Endothelial cell of umbilical vein (primary cell): ENCODE results near the gene FER. TPM values are rescaled to one million over a fixed set of nuclear protein-coding genes. Genes with fewer than 3 reads are reported as not detected.

Experiments used
- BruUV-seq: library from RNA; stranded (reverse); fragments of 400-500 nt; replicated peaks from 2 replicates; lab custom pipeline; 2021; lab: Mats Ljungman, UMichigan
- CTCF ChIA-PET: fragments of 300-600, 350-600 bp; sonication (Branson Sonifier 250); formaldehyde crosslinking; loops from one replicate; lab custom pipeline; 2021; ENCODE audit warnings: antibody characterized with exemption, inconsistent platforms; lab: Charles Lee
- POLR2A ChIA-PET: fragments of 300-600, 350-600 bp; sonication (Branson Sonifier 250); formaldehyde crosslinking; loops from one replicate; lab custom pipeline; 2021; ENCODE audit warnings: antibody characterized with exemption, inconsistent platforms; lab: Charles Lee
- DNase-seq: peaks from one replicate; pipeline ENCODE4 v3.0.0-alpha.2; 2011; ENCODE audit warnings: low read depth, low spot score
- FAIRE-seq: peaks from 2 replicates; lab custom pipeline; 2011; peaks lifted over from hg19 to GRCh38; lab: Jason Lieb, UNC
- H2AFZ ChIP-seq: 2 replicates; pipeline ENCODE4 v1.6.0; 2012; ENCODE audit warnings: low read depth, low read length, control low read depth, inconsistent platforms
- H3K27ac ChIP-seq: 2 replicates; pipeline ENCODE4 v1.5.1; 2011; ENCODE audit warnings: low read depth, mild to moderate bottlenecking, control low read depth, low read length, moderate library complexity; ENCODE audit not compliant: insufficient read depth
- H3K27me3 ChIP-seq, 2 experiments: 2 replicates each; pipeline versions ENCODE4 v1.6.0 to v1.6.1; 2011; ENCODE audit warnings: low read length in 2 of 2, mixed read lengths in 1 of 2; ENCODE audit not compliant: control insufficient read depth in 2 of 2, insufficient read depth in 2 of 2
- H3K36me3 ChIP-seq, 2 experiments: 2 replicates in 1 of 2; 3 replicates in 1 of 2; pipeline ENCODE4 v1.5.1; 2011; ENCODE audit warnings: low read length in 2 of 2, mild to moderate bottlenecking in 1 of 2, moderate library complexity in 1 of 2; ENCODE audit not compliant: control insufficient read depth in 2 of 2, insufficient read depth in 2 of 2; ENCODE audit errors: extremely low read depth in 1 of 2
- H3K4me1 ChIP-seq: 3 replicates; pipeline ENCODE4 v1.5.1; 2011; ENCODE audit warnings: mild to moderate bottlenecking, low read length; ENCODE audit not compliant: control insufficient read depth, insufficient read depth; ENCODE audit errors: extremely low read depth
- H3K4me2 ChIP-seq: 2 replicates; pipeline ENCODE4 v1.6.1; 2011; ENCODE audit warnings: low read length, control low read depth, mixed read lengths; ENCODE audit not compliant: insufficient read depth
- H3K4me3 ChIP-seq, 3 experiments: fragments of 200-600 bp in 1 of 3; sonication (generic), shearing (Covaris generic) in 1 of 3; replicated peaks in 1 of 3; 2 replicates each; pipeline ENCODE4 v1.5.1; 2011 to 2016; ENCODE audit warnings: control low read depth in 3 of 3, low read length in 3 of 3, mild to moderate bottlenecking in 2 of 3, inconsistent platforms in 1 of 3, low read depth in 1 of 3, moderate library complexity in 1 of 3; ENCODE audit not compliant: insufficient read depth in 1 of 3
- H3K79me2 ChIP-seq: 2 replicates; pipeline ENCODE4 v1.6.0; 2012; ENCODE audit warnings: low read length, inconsistent platforms; ENCODE audit not compliant: control insufficient read depth, insufficient read depth
- H3K9ac ChIP-seq: replicated peaks from 2 replicates; pipeline ENCODE3; 2011; ENCODE audit warnings: low read length, control low read depth; ENCODE audit not compliant: insufficient read depth; ENCODE audit errors: extremely low read depth
- H3K9me1 ChIP-seq: replicated peaks from 3 replicates; pipeline ENCODE4 v1.6.0; 2011; ENCODE audit warnings: mild to moderate bottlenecking, low read length; ENCODE audit not compliant: control insufficient read depth, insufficient read depth; ENCODE audit errors: extremely low read depth
- H3K9me3 ChIP-seq: replicated peaks from 2 replicates; pipeline ENCODE4 v1.5.1; 2012; ENCODE audit warnings: low read length, inconsistent platforms; ENCODE audit not compliant: control insufficient read depth, insufficient read depth
- H4K20me1 ChIP-seq: replicated peaks from 2 replicates; pipeline ENCODE3; 2011; ENCODE audit warnings: mild to moderate bottlenecking, low read length; ENCODE audit not compliant: control insufficient read depth, insufficient read depth; ENCODE audit errors: extremely low read depth
- EZH2 ChIP-seq: IDR thresholded peaks from 2 replicates; pipeline ENCODE4 v1.6.1; 2012; ENCODE audit warnings: borderline replicate concordance, low read depth, mild to moderate bottlenecking, moderate library complexity, low read length, inconsistent platforms; ENCODE audit not compliant: severe bottlenecking
- FOS ChIP-seq: IDR thresholded peaks from 2 replicates; pipeline ENCODE4 v1.6.1; 2011; ENCODE audit warnings: mild to moderate bottlenecking, low read length, moderate library complexity, borderline replicate concordance; ENCODE audit not compliant: insufficient read depth
- GATA2 ChIP-seq: IDR thresholded peaks from 2 replicates; pipeline ENCODE4 v1.7.0; 2011; ENCODE audit warnings: low read depth, mild to moderate bottlenecking, moderate library complexity, mixed read lengths, low read length; ENCODE audit not compliant: insufficient read length, insufficient read depth
- JUN ChIP-seq: IDR thresholded peaks from 2 replicates; pipeline ENCODE4 v1.6.1; 2011; ENCODE audit warnings: borderline replicate concordance, low read depth; ENCODE audit not compliant: insufficient read length, insufficient read depth
- MYC ChIP-seq: IDR thresholded peaks from one replicate; pipeline ENCODE4 v1.6.1; 2011; ENCODE audit warnings: mild to moderate bottlenecking, low read depth, low read length
- POLR2A ChIP-seq: IDR thresholded peaks from 2 replicates; pipeline ENCODE4 v1.6.1; 2012; ENCODE audit warnings: low read depth, mild to moderate bottlenecking, control low read depth, low read length
- POLR2AphosphoS5 ChIP-seq: IDR thresholded peaks from 2 replicates; pipeline ENCODE4 v1.6.1; 2012; ENCODE audit warnings: low read depth, mild to moderate bottlenecking, control low read depth, low read length, moderate library complexity; ENCODE audit not compliant: insufficient read depth
- dilution Hi-C: fragments of 300-500 bp; cut with MboI; formaldehyde crosslinking; loops from one replicate; pipeline ENCODE4 v1.15.0; 2019; ENCODE audit warnings: low sequenced_read_pairs; ENCODE audit not compliant: extremely low pct_ligation_motif_present
- intact Hi-C: fragments of 100-400 bp; cut with micrococcal nuclease; formaldehyde crosslinking; loops from one replicate; pipeline ENCODE4 v1.10.0; 2022
- polyA plus RNA-seq, 4 experiments: library from polyadenylated mRNA; depleted of rRNA in 3 of 4; stranded (reverse) in 3 of 4; unstranded in 1 of 4; fragments of >200 nt; gene quantifications; 2 replicates each; pipeline versions ENCODE4 v1.2.1 to v1.2.3, GENCODE V29; 2011 to 2012; ENCODE audit warnings: missing spikeins in 1 of 4
- total RNA-seq: library from RNA; stranded (reverse); gene quantifications from 2 replicates; pipeline ENCODE4 v1.2.3, GENCODE V29; 2021
- TF ChIP-seq, protein P1 (sequence below): IDR thresholded peaks from 2 replicates; pipeline ENCODE4 v1.6.1; 2011; ENCODE audit not compliant: insufficient read depth, insufficient read length
- TF ChIP-seq, protein P2 (sequence below), 2 donors: IDR thresholded peaks; 1 replicate in 1 of 2; 2 replicates in 1 of 2; pipeline ENCODE4 v1.5.1; 2011; ENCODE audit warnings: low read length in 2 of 2, mild to moderate bottlenecking in 2 of 2, moderate library complexity in 2 of 2, control low read depth in 1 of 2, inconsistent platforms in 1 of 2, low read depth in 1 of 2; ENCODE audit not compliant: insufficient read depth in 1 of 2; ENCODE audit errors: extremely low read depth in 1 of 2

Gene FER
- total and polyA plus RNA-seq, 2 donors (not counting 3 experiments of a cell fraction or from before 2014, with no cell fraction given): 2.3 to 27.5 TPM

DNA sequence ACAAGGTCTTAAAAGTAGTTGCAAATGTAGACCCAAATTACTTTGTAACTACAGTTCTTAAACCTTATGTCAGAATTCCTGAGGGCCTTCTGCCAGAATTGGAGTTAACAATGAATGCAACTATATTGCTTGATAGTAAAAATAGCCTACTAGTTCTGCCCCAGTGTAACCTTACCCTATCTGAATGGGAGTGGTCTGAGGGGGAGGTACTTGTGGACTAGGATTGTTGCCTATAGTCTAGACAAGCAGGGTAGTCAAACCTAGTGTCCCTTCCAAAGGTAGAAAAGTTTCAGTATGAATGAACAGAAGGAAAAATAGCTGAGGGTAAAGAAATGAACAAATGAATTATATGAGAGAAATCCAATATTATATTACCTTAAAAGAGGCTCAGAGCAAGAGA is 419.9 kb downstream of the FER start:
- dilution Hi-C loops: no loop called here
- FAIRE-seq (no peak), DNase-seq (no peak)
- TF ChIP-seq, protein P1, sequence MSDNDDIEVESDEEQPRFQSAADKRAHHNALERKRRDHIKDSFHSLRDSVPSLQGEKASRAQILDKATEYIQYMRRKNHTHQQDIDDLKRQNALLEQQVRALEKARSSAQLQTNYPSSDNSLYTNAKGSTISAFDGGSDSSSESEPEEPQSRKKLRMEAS: no peak
- TF ChIP-seq JUN (no peak), MYC (no peak), EZH2 (no peak)
- TF ChIP-seq, protein P2, sequence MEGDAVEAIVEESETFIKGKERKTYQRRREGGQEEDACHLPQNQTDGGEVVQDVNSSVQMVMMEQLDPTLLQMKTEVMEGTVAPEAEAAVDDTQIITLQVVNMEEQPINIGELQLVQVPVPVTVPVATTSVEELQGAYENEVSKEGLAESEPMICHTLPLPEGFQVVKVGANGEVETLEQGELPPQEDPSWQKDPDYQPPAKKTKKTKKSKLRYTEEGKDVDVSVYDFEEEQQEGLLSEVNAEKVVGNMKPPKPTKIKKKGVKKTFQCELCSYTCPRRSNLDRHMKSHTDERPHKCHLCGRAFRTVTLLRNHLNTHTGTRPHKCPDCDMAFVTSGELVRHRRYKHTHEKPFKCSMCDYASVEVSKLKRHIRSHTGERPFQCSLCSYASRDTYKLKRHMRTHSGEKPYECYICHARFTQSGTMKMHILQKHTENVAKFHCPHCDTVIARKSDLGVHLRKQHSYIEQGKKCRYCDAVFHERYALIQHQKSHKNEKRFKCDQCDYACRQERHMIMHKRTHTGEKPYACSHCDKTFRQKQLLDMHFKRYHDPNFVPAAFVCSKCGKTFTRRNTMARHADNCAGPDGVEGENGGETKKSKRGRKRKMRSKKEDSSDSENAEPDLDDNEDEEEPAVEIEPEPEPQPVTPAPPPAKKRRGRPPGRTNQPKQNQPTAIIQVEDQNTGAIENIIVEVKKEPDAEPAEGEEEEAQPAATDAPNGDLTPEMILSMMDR (IDR thresholded peaks at IDR 0.05; ENCODE audit: extremely low read depth in 1 of 2, insufficient read depth in 1 of 2, low read depth in 1 of 2, low read length in 2 of 2): no peak
- Histone ChIP-seq H2AFZ (no peak overlapping the region), H3K9me1 (no peaks in the 10 kb centered on the region), H3K4me2 (no peak overlapping the region), H3K79me2 (no peaks in the 10 kb centered on the region), H3K9ac (no peak overlapping the region), H3K27me3 (no peaks in the 10 kb centered on the region), H4K20me1 (no peaks in the 10 kb centered on the region), H3K4me1 (no peaks in the 10 kb centered on the region), H3K27ac (no peak overlapping the region), H3K36me3 (no peaks in the 10 kb centered on the region), H3K9me3 (no peaks in the 10 kb centered on the region), H3K4me3 (no peak overlapping the region)
- BruUV-seq: no TSS peak
- ChIA-PET POLR2A (no interaction called here), CTCF (no interaction called here)
- intact Hi-C loops: no loop called here

DNA sequence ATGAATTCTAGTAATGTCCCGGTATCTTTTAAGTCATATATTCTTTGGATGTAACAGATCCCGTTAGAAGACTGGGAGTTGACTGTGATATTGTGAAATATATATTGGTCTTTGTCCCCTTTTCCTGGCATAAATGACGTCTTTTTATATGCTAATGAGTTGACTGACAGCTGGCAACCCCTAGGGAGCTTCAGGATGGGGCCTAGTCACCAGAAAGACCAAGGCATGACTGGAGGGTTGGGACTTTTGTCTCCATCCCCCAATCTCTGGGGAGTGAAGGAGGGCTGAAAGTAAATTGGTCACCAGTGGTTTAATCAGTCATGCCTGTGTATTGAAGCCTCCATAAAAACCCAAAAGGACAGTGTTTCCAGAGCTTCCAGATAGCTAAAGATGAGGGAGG is 420.5 kb downstream of the FER start:
- H3K4me1 ChIP-seq: no peaks in the 10 kb centered on the region
- no TSS peak for BruUV-seq
- DNase-seq: no peak
- no peak overlapping the region for H3K27ac ChIP-seq
- FAIRE-seq: no peak
- intact Hi-C loops (no loop called here), dilution Hi-C loops (no loop called here)
- no peaks in the 10 kb centered on the region for H3K79me2 ChIP-seq
- H4K20me1 ChIP-seq: no peaks in the 10 kb centered on the region
- no peaks in the 10 kb centered on the region for H3K36me3 ChIP-seq
- H3K27me3 ChIP-seq: no peaks in the 10 kb centered on the region
- no peak overlapping the region for H3K4me2 ChIP-seq
- no peak for TF ChIP-seq FOS
- TF ChIP-seq, protein P2 (IDR thresholded peaks at IDR 0.05; ENCODE audit: extremely low read depth in 1 of 2, insufficient read depth in 1 of 2, low read depth in 1 of 2, low read length in 2 of 2): no peak
- TF ChIP-seq, protein P1: no peak
- TF ChIP-seq EZH2: no peak
- TF ChIP-seq POLR2A: no peak
- TF ChIP-seq JUN: no peak
- TF ChIP-seq POLR2AphosphoS5: no peak
- TF ChIP-seq GATA2: no peak
- TF ChIP-seq MYC: no peak
- H3K9me3 ChIP-seq: no peaks in the 10 kb centered on the region
- CTCF ChIA-PET: no interaction called here
- no peaks in the 10 kb centered on the region for H3K9me1 ChIP-seq
- no peak overlapping the region for H2AFZ ChIP-seq
- POLR2A ChIA-PET: no interaction called here
- H3K9ac ChIP-seq: no peak overlapping the region
- H3K4me3 ChIP-seq: no peak overlapping the region
